Measurements from ENCODE around the gene CCNG2.

The CCNG2 gene

DNA sequence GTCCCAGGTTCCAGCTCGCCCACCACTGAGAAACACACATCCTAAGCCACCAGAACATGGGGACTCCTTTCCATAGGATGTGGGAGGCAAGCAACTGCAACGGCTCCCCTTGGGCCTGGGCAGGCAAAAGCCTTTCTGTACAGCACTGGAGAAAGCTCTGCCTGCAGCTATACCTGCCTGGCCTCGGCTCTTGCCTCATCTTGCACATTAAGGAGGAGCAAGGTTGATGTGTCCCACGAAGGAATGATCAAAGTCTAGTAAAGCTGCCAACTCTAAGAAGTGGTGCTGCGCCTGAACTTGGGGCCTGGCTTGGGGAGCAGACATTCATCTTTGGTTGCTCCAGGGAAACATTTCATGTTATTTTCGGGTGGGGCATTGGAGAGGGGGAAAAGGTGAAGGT, 19.6 kb downstream of the CCNG2 start:
- DNase-seq (no peak), ATAC-seq (replicated peaks) (no peak)
- H3K27me3 Mint-ChIP-seq: no peaks in the 10 kb centered on the region
- H3K4me1 Mint-ChIP-seq: peaks cover 6 to 35% of the 10 kb centered on the region in 2 donors
- H3K27ac Mint-ChIP-seq: no peak overlapping the region
- no peak overlapping the region for H3K4me3 Mint-ChIP-seq
- peaks cover under 1 to 1% of the 10 kb centered on the region in 2 donors for H3K36me3 Mint-ChIP-seq
- no peaks in the 10 kb centered on the region for H3K9me3 Mint-ChIP-seq

DNA sequence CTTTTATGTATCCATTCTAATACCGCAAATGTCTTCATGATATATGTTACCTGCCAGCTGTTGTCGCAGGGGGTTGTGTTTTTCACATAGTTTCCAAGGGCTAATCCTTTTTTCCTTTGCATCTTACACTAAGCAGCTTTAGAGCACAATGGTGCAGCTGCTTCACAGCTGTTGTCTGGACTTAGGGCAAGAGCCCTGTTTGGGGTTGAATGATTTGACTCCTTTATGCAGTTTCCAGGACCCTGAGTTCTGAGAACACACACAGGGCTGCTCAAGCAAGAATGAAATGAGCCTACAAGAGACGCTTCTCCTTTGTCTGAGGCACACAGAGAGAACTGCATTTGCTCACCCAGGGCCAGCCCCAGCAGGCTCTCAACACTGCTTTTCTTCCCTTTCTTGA, 20.2 kb downstream of the CCNG2 start:
- H3K4me3 Mint-ChIP-seq: no peak overlapping the region
- no peaks in the 10 kb centered on the region for H3K27me3 Mint-ChIP-seq
- peak; percentile 93 to 97 for ATAC-seq (replicated peaks)
- H3K4me1 Mint-ChIP-seq: peaks cover 6 to 35% of the 10 kb centered on the region in 2 donors
- no peaks in the 10 kb centered on the region for H3K9me3 Mint-ChIP-seq
- peak overlapping the region; percentile 47 for H3K27ac Mint-ChIP-seq
- H3K36me3 Mint-ChIP-seq: no peaks in the 10 kb centered on the region
- no peak for DNase-seq

- H3K36me3 Mint-ChIP-seq: no peaks in the 10 kb centered on the region
- DNase-seq (no peak), ATAC-seq (replicated peaks) (no peak)
- no peak overlapping the region for H3K27ac Mint-ChIP-seq
- H3K4me3 Mint-ChIP-seq: no peak overlapping the region
- H3K9me3 Mint-ChIP-seq: no peaks in the 10 kb centered on the region
- H3K27me3 Mint-ChIP-seq: no peaks in the 10 kb centered on the region
- peaks cover 11 to 32% of the 10 kb centered on the region in 2 donors for H3K4me1 Mint-ChIP-seq
These were observed 21.6 kb downstream of the CCNG2 start for GRCh38 chr4:77178560-77178959.

GRCh38 chr4:77179519-77179918, 22.5 kb downstream of the CCNG2 start:
- H3K36me3 Mint-ChIP-seq: no peaks in the 10 kb centered on the region
- H3K4me3 Mint-ChIP-seq: no peak overlapping the region
- no peaks in the 10 kb centered on the region for H3K27me3 Mint-ChIP-seq
- peaks cover 11 to 29% of the 10 kb centered on the region in 2 donors for H3K4me1 Mint-ChIP-seq
- no peak overlapping the region for H3K27ac Mint-ChIP-seq
- DNase-seq (no peak), ATAC-seq (replicated peaks) (no peak)
- H3K9me3 Mint-ChIP-seq: no peaks in the 10 kb centered on the region

DNA sequence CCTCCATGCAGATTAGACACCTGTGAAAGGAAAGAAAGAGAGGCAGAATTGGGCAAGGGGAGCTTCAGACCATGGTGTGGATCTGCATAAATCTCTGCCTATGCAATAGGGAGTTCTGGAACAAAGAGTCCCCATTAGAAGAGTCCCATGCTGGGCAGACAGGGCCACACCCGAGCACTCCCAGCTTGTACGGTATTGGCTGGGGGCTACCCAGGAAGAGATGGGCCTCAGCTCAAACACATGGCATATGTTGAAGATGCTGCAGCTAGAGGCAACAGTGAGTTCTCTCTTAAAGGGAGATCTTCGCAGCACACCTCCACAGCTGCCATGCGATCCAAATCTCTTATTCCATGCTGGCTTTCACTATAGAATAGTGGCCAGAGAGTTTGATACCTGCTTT, 24.7 kb downstream of the CCNG2 start:
- Mint-ChIP-seq H3K4me3 (no peak overlapping the region), H3K27ac (no peak overlapping the region), H3K9me3 (no peaks in the 10 kb centered on the region), H3K36me3 (no peaks in the 10 kb centered on the region), H3K4me1 (peaks cover 15 to 19% of the 10 kb centered on the region in 2 donors), H3K27me3 (no peaks in the 10 kb centered on the region)
- no peak for ATAC-seq (replicated peaks)
- no peak for DNase-seq

GRCh38 chr4:77183777-77184420, 26.9 kb downstream of the CCNG2 start:
- DNase-seq (no peak), ATAC-seq (replicated peaks) (no peak)
- Mint-ChIP-seq H3K27me3 (no peaks in the 10 kb centered on the region), H3K4me3 (no peak overlapping the region), H3K36me3 (peaks cover 5 to 6% of the 10 kb centered on the region in 2 donors), H3K4me1 (peaks cover 23 to 24% of the 10 kb centered on the region in 2 donors), H3K27ac (no peak overlapping the region), H3K9me3 (peaks cover 0 to 1% of the 10 kb centered on the region in 2 donors)

DNA sequence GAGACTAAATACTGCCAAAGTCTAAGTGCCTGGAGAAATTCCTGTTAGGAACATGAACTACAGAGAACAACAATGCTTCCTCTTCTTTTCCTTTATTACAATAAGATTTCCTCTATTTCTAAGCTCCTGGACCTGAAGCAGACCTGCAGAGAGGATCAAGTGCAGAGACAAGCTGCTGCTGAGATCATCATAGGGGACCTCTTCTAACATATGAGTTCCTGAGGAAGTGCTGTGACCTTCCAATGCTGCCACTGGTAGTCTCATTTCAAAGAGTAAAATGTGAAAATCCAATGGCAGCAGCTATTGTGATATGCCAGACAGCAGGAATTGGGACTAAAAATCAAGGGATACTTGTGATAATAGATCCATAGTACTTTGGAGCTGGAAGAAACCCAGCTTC, 28.0 kb downstream of the CCNG2 start:
- Mint-ChIP-seq H3K4me1 (peaks cover 26 to 28% of the 10 kb centered on the region in 2 donors), H3K27ac (no peak overlapping the region), H3K9me3 (peaks cover 0 to 1% of the 10 kb centered on the region in 2 donors), H3K27me3 (no peaks in the 10 kb centered on the region), H3K36me3 (peaks cover 5 to 6% of the 10 kb centered on the region in 2 donors), H3K4me3 (no peak overlapping the region)
- ATAC-seq (replicated peaks): peak in 1 of 2 donors; percentile 53
- no peak for DNase-seq

DNA sequence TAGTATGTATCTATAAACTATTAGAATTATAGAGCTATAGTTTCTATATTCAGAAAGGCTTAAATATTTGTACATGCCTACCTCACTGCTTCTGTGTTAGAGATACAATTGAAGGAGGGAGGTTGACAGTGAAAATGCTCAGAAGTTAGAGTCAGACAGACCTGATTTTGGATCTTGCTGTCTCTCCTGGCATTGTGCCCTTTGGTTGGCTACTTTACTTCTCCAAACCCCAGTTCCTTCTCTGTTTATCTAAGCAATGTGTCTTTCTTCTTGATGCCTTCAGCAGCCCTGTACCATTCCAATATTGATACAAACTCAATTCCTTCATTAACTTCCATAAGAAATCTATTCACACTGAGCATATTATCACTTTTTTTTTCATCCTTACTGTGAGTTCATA, 28.7 kb downstream of the CCNG2 start:
- Mint-ChIP-seq H3K36me3 (peaks cover 5 to 6% of the 10 kb centered on the region in 2 donors), H3K27ac (peak overlapping the region; percentile 6), H3K4me3 (no peak overlapping the region), H3K4me1 (peaks cover 26 to 28% of the 10 kb centered on the region in 2 donors), H3K27me3 (no peaks in the 10 kb centered on the region), H3K9me3 (peaks cover 0 to 1% of the 10 kb centered on the region in 2 donors)
- ATAC-seq (replicated peaks) (no peak), DNase-seq (no peak)

DNA sequence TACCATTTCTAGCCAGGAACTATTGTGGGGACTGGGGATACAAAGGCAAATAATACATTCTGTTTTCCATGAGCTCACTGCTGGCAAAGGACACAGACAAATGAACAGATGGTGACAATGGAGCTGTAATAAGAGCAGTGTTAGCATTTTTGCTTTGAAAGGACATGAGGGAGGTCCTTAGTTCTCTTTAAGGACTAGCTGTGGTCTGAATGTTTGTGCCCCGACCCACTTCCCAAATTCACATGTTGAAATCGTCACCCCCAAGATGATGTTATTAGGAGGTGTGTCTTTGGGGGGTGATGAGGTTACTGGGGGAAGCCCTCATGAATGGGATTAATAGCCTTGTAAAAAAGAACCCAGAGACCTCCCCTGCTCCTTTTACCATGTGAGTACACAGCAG, 30.3 kb downstream of the CCNG2 start:
- Mint-ChIP-seq H3K36me3 (peaks cover 5 to 6% of the 10 kb centered on the region in 2 donors), H3K9me3 (peaks cover 0 to 1% of the 10 kb centered on the region in 2 donors), H3K4me3 (no peak overlapping the region), H3K4me1 (peaks cover 28 to 29% of the 10 kb centered on the region in 2 donors), H3K27ac (peak overlapping the region; percentile 65), H3K27me3 (no peaks in the 10 kb centered on the region)
- DNase-seq: no peak
- peak; percentile 31 to 55 for ATAC-seq (replicated peaks)

DNA sequence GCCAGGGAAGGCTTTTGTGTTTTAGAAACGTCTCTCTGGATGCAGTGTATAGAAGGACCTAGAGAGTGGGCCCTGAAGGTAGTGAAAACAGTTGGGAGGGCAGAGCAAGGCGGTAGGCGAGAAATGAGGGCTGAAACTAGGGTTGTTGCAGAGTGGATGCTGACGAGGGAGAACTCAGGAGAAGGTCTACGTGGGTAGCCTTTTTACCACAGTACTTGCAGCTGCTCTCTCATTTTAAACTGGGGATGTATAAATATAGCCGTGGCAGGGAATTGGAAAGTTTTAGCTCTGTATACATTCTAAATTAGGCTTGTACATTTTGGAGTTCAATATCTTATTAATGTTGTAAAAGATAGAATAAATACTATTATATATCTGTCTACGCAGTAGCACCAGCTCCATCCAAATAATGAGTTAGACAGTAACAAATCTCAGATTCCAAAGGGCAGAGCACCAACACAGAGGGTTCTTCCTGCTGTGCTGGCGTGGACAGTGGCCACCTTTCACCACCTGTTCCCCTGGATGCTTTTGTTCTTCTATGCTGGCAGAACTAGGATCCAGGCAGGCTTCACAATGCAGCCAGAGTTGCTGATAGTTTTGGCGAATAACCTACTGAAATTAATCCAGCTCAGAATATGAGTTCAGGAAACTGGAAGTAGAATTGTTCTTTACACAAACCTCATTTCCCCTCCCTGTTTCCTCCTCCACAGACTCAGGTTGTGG, 31.7 kb downstream of the CCNG2 start:
- H3K27ac Mint-ChIP-seq: no peak overlapping the region
- DNase-seq: no peak
- peaks cover 27 to 37% of the 10 kb centered on the region in 2 donors for H3K4me1 Mint-ChIP-seq
- peaks cover 0 to 1% of the 10 kb centered on the region in 2 donors for H3K9me3 Mint-ChIP-seq
- H3K36me3 Mint-ChIP-seq: peaks cover 8 to 11% of the 10 kb centered on the region in 2 donors
- H3K4me3 Mint-ChIP-seq: no peak overlapping the region
- ATAC-seq (replicated peaks): no peak
- no peaks in the 10 kb centered on the region for H3K27me3 Mint-ChIP-seq

- ATAC-seq (replicated peaks): no peak
- Mint-ChIP-seq H3K9me3 (peaks cover 0 to 1% of the 10 kb centered on the region in 2 donors), H3K27ac (no peak overlapping the region), H3K4me3 (no peak overlapping the region), H3K4me1 (peaks cover 28 to 36% of the 10 kb centered on the region in 2 donors), H3K36me3 (peaks cover 8 to 11% of the 10 kb centered on the region in 2 donors), H3K27me3 (no peaks in the 10 kb centered on the region)
- DNase-seq: no peak
These were observed 32.4 kb downstream of the CCNG2 start for GRCh38 chr4:77189412-77189811.

- ATAC-seq (replicated peaks) (no peak), DNase-seq (no peak)
- peaks cover 0 to 1% of the 10 kb centered on the region in 2 donors for H3K9me3 Mint-ChIP-seq
- H3K27ac Mint-ChIP-seq: no peak overlapping the region
- H3K36me3 Mint-ChIP-seq: peaks cover 8 to 11% of the 10 kb centered on the region in 2 donors
- H3K4me3 Mint-ChIP-seq: no peak overlapping the region
- H3K4me1 Mint-ChIP-seq: peaks cover 35 to 43% of the 10 kb centered on the region in 2 donors
- H3K27me3 Mint-ChIP-seq: no peaks in the 10 kb centered on the region
These were observed 33.0 kb downstream of the CCNG2 start for GRCh38 chr4:77190053-77190452.

DNA sequence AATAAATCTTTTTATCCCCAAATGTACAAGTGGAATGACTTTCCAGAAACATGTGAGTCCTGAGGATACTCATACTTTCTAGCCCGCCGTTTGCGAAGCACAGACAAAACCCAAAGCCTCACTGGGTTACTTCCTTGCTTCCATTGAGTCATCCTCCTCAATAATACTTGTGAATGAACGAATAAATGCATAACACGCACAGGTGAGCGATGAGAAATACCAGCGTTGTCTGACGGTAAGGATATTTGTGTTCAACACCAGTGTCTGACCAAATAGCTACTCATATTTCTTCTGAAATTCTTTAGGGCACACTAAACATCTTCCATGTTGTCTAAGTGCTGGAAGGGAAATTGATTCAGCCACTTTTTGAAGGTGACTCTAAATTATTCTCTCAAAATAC, 36.0 kb downstream of the CCNG2 start:
- peaks cover 47 to 64% of the 10 kb centered on the region in 2 donors for H3K4me1 Mint-ChIP-seq
- peaks cover 0 to 1% of the 10 kb centered on the region in 2 donors for H3K9me3 Mint-ChIP-seq
- DNase-seq (no peak), ATAC-seq (replicated peaks) (no peak)
- no peaks in the 10 kb centered on the region for H3K27me3 Mint-ChIP-seq
- H3K27ac Mint-ChIP-seq: peak overlapping the region; percentile 96
- peaks cover 6% of the 10 kb centered on the region in 2 donors for H3K36me3 Mint-ChIP-seq
- H3K4me3 Mint-ChIP-seq: peak overlapping the region; percentile 64 to 75

DNA sequence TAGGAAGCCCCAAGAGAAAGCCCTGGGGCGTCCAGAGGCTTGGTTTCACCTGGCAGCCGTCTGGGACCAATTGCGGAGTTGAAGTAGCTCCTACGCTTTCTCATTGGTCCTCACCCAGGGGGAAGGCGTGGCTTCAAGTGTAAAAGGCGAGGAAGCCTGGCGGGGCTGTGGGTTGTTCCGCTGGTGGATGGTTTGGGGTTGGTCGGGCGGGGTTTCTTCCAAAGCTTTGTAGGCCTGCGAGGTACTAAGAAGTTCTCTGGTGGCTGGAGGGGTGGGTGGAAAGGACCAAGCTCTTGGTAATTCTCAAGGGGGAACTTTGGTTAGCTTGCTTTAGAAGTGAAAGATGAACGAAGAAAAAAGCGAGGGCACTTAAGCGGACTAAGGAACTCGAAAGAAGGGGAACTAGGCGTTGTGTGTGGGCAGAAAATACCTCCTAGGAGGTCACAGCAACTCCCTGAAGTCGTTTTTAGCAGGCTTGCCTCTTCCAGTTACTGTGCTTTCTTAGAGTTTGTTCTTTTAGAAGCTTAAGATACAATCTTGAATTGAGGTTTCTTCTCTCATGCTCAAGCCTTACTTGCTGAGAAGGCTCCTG, 36.6 kb downstream of the CCNG2 start:
- H3K36me3 Mint-ChIP-seq: peaks cover 5 to 6% of the 10 kb centered on the region in 2 donors
- peak overlapping the region; percentile 64 to 75 for H3K4me3 Mint-ChIP-seq
- no peaks in the 10 kb centered on the region for H3K27me3 Mint-ChIP-seq
- H3K27ac Mint-ChIP-seq: peak overlapping the region; percentile 96
- DNase-seq (peak; percentile 96), ATAC-seq (replicated peaks) (peak; percentile 79 to 81)
- peaks cover 44 to 61% of the 10 kb centered on the region in 2 donors for H3K4me1 Mint-ChIP-seq
- H3K9me3 Mint-ChIP-seq: peaks cover 0 to 1% of the 10 kb centered on the region in 2 donors
